SK-N-SH treated with all-trans-retinoic acid at 6 μM for 48 hours (cell line): Measurements from ENCODE around the gene ZBTB16.

Source experiments
- ATAC-seq: fragments of 200-7000 bp; cut with Tn5 transposase; 3 replicates; pipeline ENCODE4 v1.9.1; 2020; ENCODE audit warnings: mild to moderate bottlenecking, moderate library complexity
- BACH2 ChIP-seq: fragments of 250-450 bp; sonication (Bioruptor Pico); IDR thresholded peaks from 2 replicates; pipeline ENCODE4 v1.9.0; 2021; ENCODE audit warnings: mild to moderate bottlenecking, borderline replicate concordance
- CSDC2 ChIP-seq: fragments of 250-450 bp; sonication (Bioruptor Pico); IDR thresholded peaks from 2 replicates; pipeline ENCODE4 v1.5.0; 2020; ENCODE audit warnings: mild to moderate bottlenecking, moderate library complexity
- GLIS3 ChIP-seq: fragments of 250-450 bp; sonication (Bioruptor Pico); IDR thresholded peaks from 2 replicates; pipeline ENCODE4 v1.5.0; 2020; ENCODE audit warnings: mild to moderate bottlenecking, moderate library complexity
- ISL1 ChIP-seq: fragments of 250-450 bp; sonication (Bioruptor Pico); IDR thresholded peaks from 2 replicates; pipeline ENCODE4 v2.1.2; 2022; ENCODE audit warnings: mild to moderate bottlenecking, moderate library complexity
- OSR1 ChIP-seq: fragments of 250-450 bp; sonication (Bioruptor Pico); IDR thresholded peaks from 2 replicates; pipeline ENCODE4 v1.8.0; 2022; ENCODE audit warnings: moderate library complexity, mild to moderate bottlenecking, inconsistent platforms
- PPARA ChIP-seq: fragments of 250-450 bp; sonication (Bioruptor Pico); IDR thresholded peaks from 2 replicates; pipeline ENCODE4 v1.5.0; 2020; ENCODE audit warnings: mild to moderate bottlenecking, borderline replicate concordance
- RARB ChIP-seq: fragments of 250-450 bp; sonication (Bioruptor Pico); IDR thresholded peaks from 2 replicates; pipeline ENCODE4 v1.8.0; 2021; ENCODE audit warnings: mild to moderate bottlenecking, moderate library complexity
- SNAI2 ChIP-seq: fragments of 250-450 bp; sonication (Bioruptor Pico); IDR thresholded peaks from 2 replicates; pipeline ENCODE4 v1.5.0; 2020; ENCODE audit warnings: mild to moderate bottlenecking, moderate library complexity
- TCF4 ChIP-seq: fragments of 250-450 bp; sonication (Bioruptor Pico); IDR thresholded peaks from 2 replicates; pipeline ENCODE4 v1.8.0; 2021; ENCODE audit warnings: mild to moderate bottlenecking, moderate library complexity, borderline replicate concordance
- TOX ChIP-seq: fragments of 250-450 bp; sonication (Bioruptor Pico); IDR thresholded peaks from 2 replicates; pipeline ENCODE4 v1.8.0; 2021; ENCODE audit warnings: mild to moderate bottlenecking, moderate library complexity, borderline replicate concordance
- ZC3H10 ChIP-seq: fragments of 250-450 bp; sonication (Bioruptor Pico); IDR thresholded peaks from 2 replicates; pipeline ENCODE4 v1.5.1; 2021; ENCODE audit warnings: mild to moderate bottlenecking, moderate library complexity
- ZFP3 ChIP-seq: fragments of 250-450 bp; sonication (Bioruptor Pico); IDR thresholded peaks from 2 replicates; pipeline ENCODE4 v1.5.0; 2020; ENCODE audit warnings: mild to moderate bottlenecking, moderate library complexity
- ZFP30 ChIP-seq: fragments of 450-650 bp; formaldehyde crosslinking; IDR thresholded peaks from 2 replicates; pipeline ENCODE4 v1.5.0; 2022; ENCODE audit warnings: mild to moderate bottlenecking, moderate library complexity
- ZNF565 ChIP-seq: fragments of 450-650 bp; formaldehyde crosslinking; conservative IDR thresholded peaks from 2 replicates; pipeline ENCODE4 v1.5.0; 2020; ENCODE audit warnings: low read depth, mild to moderate bottlenecking, moderate library complexity
- ZNF70 ChIP-seq: fragments of 450-650 bp; formaldehyde crosslinking; IDR thresholded peaks from 2 replicates; pipeline ENCODE4 v1.5.0; 2020; ENCODE audit warnings: mild to moderate bottlenecking, moderate library complexity
- ZNF8 ChIP-seq: fragments of 450-650 bp; formaldehyde crosslinking; IDR thresholded peaks from 2 replicates; pipeline ENCODE4 v1.5.0; 2020; ENCODE audit warnings: mild to moderate bottlenecking, moderate library complexity
- TF ChIP-seq, protein P1 (sequence below): fragments of 250-450 bp; sonication (Bioruptor Pico); IDR thresholded peaks from 2 replicates; pipeline ENCODE4 v1.8.0; 2020; ENCODE audit warnings: mild to moderate bottlenecking, moderate library complexity, borderline replicate concordance
- TF ChIP-seq, protein P2 (sequence below): fragments of 250-450 bp; sonication (Bioruptor Pico); IDR thresholded peaks from 2 replicates; pipeline ENCODE4 v1.5.1; 2021; ENCODE audit warnings: mild to moderate bottlenecking, moderate library complexity
- TF ChIP-seq, protein P3 (sequence below): fragments of 250-450 bp; sonication (Bioruptor Pico); IDR thresholded peaks from 2 replicates; pipeline ENCODE4 v1.5.1; 2020; ENCODE audit warnings: low read depth, mild to moderate bottlenecking, moderate library complexity
- TF ChIP-seq, protein P4 (sequence below): fragments of 250-450 bp; sonication (Bioruptor Pico); IDR thresholded peaks from 2 replicates; pipeline ENCODE4 v1.5.0; 2020; ENCODE audit warnings: mild to moderate bottlenecking, moderate library complexity

The ZBTB16 gene

DNA sequence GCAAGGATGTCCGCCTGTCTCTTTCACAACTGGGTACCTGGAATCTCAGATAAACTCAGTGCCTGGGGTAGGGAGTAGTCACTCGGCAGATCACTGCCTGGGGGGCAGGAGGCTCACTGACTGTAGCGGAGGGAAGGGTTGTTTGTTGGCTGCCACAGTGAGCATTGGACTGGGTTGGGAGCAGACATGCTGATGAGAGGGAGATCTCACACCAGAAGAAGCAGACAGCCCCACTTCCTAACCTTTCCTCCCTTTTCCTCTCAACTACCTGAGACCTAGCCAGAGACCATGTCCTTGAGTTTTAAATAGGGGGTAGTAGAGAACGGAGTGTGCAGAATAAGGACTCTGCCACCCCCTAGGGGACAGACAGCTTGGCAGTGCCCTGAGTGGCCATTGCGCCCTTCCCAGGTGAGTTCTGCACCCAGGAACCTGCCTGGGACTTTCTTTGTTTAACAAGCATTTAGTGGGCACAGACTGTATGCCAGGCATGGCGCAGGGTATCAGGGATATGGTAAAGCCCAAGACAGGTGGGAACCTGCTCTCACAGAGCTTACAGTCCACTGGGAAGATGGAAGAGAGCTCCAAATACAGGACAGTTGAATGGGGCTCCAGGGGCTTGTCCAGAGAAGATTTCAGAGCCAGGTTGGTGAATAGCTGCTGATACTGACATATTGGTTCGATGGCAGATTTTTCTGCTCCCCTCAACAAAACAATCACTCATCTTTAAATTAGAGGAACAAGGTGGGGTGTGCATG lies 121.0 kb downstream of the ZBTB16 start:
- TF ChIP-seq CSDC2 (CRISPR knock-in tag) (no peak), SNAI2 (no peak), PPARA (no peak), OSR1 (CRISPR knock-in tag) (no peak), GLIS3 (no peak), ZFP30 (CRISPR knock-in tag) (no peak), ZFP3 (CRISPR knock-in tag) (no peak), ZNF8 (CRISPR knock-in tag) (no peak), ISL1 (CRISPR knock-in tag) (no peak), TOX (CRISPR knock-in tag) (no peak), RARB (CRISPR knock-in tag) (no peak)
- TF ChIP-seq, protein P1, sequence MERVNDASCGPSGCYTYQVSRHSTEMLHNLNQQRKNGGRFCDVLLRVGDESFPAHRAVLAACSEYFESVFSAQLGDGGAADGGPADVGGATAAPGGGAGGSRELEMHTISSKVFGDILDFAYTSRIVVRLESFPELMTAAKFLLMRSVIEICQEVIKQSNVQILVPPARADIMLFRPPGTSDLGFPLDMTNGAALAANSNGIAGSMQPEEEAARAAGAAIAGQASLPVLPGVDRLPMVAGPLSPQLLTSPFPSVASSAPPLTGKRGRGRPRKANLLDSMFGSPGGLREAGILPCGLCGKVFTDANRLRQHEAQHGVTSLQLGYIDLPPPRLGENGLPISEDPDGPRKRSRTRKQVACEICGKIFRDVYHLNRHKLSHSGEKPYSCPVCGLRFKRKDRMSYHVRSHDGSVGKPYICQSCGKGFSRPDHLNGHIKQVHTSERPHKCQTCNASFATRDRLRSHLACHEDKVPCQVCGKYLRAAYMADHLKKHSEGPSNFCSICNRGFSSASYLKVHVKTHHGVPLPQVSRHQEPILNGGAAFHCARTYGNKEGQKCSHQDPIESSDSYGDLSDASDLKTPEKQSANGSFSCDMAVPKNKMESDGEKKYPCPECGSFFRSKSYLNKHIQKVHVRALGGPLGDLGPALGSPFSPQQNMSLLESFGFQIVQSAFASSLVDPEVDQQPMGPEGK (CRISPR knock-in tag) = no peak
- TF ChIP-seq, protein P2, sequence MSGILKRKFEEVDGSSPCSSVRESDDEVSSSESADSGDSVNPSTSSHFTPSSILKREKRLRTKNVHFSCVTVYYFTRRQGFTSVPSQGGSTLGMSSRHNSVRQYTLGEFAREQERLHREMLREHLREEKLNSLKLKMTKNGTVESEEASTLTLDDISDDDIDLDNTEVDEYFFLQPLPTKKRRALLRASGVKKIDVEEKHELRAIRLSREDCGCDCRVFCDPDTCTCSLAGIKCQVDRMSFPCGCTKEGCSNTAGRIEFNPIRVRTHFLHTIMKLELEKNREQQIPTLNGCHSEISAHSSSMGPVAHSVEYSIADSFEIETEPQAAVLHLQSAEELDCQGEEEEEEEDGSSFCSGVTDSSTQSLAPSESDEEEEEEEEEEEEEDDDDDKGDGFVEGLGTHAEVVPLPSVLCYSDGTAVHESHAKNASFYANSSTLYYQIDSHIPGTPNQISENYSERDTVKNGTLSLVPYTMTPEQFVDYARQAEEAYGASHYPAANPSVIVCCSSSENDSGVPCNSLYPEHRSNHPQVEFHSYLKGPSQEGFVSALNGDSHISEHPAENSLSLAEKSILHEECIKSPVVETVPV = no peak
- TF ChIP-seq, protein P3, sequence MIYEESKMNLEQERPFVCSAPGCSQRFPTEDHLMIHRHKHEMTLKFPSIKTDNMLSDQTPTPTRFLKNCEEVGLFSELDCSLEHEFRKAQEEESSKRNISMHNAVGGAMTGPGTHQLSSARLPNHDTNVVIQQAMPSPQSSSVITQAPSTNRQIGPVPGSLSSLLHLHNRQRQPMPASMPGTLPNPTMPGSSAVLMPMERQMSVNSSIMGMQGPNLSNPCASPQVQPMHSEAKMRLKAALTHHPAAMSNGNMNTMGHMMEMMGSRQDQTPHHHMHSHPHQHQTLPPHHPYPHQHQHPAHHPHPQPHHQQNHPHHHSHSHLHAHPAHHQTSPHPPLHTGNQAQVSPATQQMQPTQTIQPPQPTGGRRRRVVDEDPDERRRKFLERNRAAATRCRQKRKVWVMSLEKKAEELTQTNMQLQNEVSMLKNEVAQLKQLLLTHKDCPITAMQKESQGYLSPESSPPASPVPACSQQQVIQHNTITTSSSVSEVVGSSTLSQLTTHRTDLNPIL (CRISPR knock-in tag) = no peak
- TF ChIP-seq, all 23 proteins: peak for 0
- ATAC-seq = peak; percentile 85

DNA sequence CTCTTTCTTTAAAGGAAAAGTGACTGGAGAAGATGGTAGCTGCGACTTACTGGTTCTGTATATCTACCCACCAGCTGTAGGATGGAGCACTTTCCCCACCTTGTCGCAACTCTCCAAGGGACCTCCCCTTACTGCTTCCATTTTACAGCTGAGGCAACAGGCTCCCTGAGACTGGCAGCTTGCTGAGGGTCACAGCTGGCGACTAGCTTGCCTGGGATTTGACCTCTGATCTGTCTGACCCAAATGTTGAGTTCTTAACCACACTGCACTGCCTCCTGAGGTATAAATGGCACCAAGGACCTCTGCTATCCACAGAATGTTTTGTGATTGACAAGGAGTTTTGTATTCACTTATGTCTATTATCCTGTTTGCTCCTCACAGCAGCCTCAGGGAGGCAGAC lies 121.7 kb downstream of the ZBTB16 start:
- ATAC-seq = no peak
- TF ChIP-seq PPARA = no peak
- TF ChIP-seq, protein P2 = no peak
- TF ChIP-seq ZC3H10 (CRISPR knock-in tag) = no peak
- no peak for TF ChIP-seq ZFP3 (CRISPR knock-in tag)
- no peak for TF ChIP-seq CSDC2 (CRISPR knock-in tag)

DNA sequence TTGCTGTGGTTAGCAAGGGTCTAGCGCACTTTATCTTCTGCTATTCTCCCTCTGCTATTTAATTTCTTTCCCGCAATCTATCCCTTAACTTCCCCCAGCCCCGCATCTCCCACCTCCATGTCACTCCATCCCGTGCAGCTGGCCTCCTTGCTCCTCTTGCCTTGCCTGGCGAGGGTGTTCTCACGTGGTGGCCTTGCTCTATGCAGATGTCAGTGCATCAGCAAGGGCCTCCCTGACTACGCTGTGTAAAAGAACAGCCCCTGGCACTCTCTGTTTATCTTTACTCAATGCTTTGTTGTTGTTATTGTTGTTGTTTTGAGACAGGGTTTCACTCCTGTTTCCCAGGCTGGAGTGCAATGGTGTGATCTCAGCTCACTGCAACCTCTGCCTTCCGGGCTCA lies 122.2 kb downstream of the ZBTB16 start:
- no peak for TF ChIP-seq TOX (CRISPR knock-in tag)
- TF ChIP-seq ZC3H10 (CRISPR knock-in tag) = no peak
- no peak for TF ChIP-seq GLIS3
- TF ChIP-seq ZFP30 (CRISPR knock-in tag) = no peak
- TF ChIP-seq BACH2 (CRISPR knock-in tag) = no peak
- no peak for TF ChIP-seq TCF4 (CRISPR knock-in tag)
- no peak for TF ChIP-seq ZNF70
- TF ChIP-seq, protein P4, sequence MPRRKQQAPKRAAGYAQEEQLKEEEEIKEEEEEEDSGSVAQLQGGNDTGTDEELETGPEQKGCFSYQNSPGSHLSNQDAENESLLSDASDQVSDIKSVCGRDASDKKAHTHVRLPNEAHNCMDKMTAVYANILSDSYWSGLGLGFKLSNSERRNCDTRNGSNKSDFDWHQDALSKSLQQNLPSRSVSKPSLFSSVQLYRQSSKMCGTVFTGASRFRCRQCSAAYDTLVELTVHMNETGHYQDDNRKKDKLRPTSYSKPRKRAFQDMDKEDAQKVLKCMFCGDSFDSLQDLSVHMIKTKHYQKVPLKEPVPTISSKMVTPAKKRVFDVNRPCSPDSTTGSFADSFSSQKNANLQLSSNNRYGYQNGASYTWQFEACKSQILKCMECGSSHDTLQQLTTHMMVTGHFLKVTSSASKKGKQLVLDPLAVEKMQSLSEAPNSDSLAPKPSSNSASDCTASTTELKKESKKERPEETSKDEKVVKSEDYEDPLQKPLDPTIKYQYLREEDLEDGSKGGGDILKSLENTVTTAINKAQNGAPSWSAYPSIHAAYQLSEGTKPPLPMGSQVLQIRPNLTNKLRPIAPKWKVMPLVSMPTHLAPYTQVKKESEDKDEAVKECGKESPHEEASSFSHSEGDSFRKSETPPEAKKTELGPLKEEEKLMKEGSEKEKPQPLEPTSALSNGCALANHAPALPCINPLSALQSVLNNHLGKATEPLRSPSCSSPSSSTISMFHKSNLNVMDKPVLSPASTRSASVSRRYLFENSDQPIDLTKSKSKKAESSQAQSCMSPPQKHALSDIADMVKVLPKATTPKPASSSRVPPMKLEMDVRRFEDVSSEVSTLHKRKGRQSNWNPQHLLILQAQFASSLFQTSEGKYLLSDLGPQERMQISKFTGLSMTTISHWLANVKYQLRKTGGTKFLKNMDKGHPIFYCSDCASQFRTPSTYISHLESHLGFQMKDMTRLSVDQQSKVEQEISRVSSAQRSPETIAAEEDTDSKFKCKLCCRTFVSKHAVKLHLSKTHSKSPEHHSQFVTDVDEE (CRISPR knock-in tag) = no peak
- TF ChIP-seq ISL1 (CRISPR knock-in tag) = no peak
- TF ChIP-seq SNAI2 = no peak
- no peak for TF ChIP-seq CSDC2 (CRISPR knock-in tag)
- no peak for TF ChIP-seq ZFP3 (CRISPR knock-in tag)
- no peak for TF ChIP-seq PPARA
- TF ChIP-seq, protein P3 (CRISPR knock-in tag) = no peak
- TF ChIP-seq ZNF565 = no peak

More for the DNA sequence above, 122.2 kb downstream of the ZBTB16 start:
- ATAC-seq = no peak
